ENCODE measurements around the gene OR8D2.

Gene OR8D2

DNA sequence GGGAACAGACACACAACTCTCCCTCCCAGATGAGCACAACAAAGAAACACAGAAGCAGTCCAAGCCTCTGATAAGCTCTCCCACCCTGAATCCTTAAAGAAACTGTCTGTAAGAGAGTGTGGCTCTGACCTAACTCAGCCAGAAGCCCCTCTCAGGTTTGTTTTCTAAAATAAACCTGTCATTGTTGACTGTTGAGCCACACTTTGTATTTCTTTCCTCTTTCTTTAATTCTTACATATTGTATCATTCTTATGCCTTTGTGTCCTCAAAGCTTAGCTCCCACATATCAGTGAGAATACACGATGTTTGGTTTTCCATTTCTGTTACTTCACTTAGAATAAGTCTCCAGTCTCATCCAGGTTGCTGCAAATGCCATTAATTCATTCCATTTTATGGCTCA, 7.8 kb upstream of the OR8D2 start:
- 91% methylated on average over 1 of the region's 1 CpG for WGBS

DNA sequence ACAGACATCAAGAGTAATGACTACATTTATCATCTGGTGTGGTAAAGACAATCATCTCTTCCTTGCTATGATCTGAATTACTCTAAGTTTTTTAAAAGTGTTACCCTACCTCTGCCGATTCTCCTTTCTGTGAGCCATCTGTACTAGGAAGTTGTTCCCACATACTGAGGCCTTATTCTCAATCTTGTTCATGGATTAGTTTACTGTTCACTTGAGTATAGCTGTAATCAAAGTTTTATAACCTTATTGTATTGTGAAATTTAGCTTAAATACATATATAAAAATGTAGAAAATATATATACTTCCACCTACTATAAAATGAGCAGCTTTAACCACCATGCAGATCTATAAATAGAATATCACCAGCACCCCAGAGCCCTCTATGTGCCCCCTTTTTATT, 2.4 kb upstream of the OR8D2 start:
- H3K36me3 ChIP-seq (ENCODE audit: control insufficient read depth in 1 of 2, insufficient read depth in 2 of 2, low read depth in 1 of 2, low read length in 2 of 2) = no peaks in the 10 kb centered on the region
- H3K18ac ChIP-seq (ENCODE audit: low read depth in 1 of 2, low read length in 2 of 2) = no peak overlapping the region

More for the DNA sequence above, 7.8 kb upstream of the OR8D2 start:
- H4K8ac ChIP-seq (ENCODE audit: low read length) = no peak overlapping the region
- H3K9ac ChIP-seq (ENCODE audit: low read length) = no peak overlapping the region
- H3K18ac ChIP-seq (ENCODE audit: low read depth in 1 of 2, low read length in 2 of 2) = no peak overlapping the region
- DNase-seq = no peak
- no peak overlapping the region for H3K27ac ChIP-seq (ENCODE audit: low read length, poor library complexity, severe bottlenecking)
- no peak overlapping the region for H4K91ac ChIP-seq (ENCODE audit: low read length)
- no peak overlapping the region for H3K4ac ChIP-seq (ENCODE audit: low read depth in 1 of 2, low read length in 2 of 2)
- H3K4me3 ChIP-seq (ENCODE audit: insufficient read depth in 1 of 2, low read depth in 1 of 2, low read length in 2 of 2) = no peak overlapping the region
- H2BK120ac ChIP-seq (ENCODE audit: low read depth, low read length) = no peak overlapping the region
- H3K36me3 ChIP-seq (ENCODE audit: control insufficient read depth in 1 of 2, insufficient read depth in 2 of 2, low read depth in 1 of 2, low read length in 2 of 2) = no peaks in the 10 kb centered on the region
- no peak overlapping the region for H2BK5ac ChIP-seq (ENCODE audit: low read depth, low read length, poor library complexity, severe bottlenecking)
- H2BK12ac ChIP-seq (ENCODE audit: low read length in 2 of 2) = no peak overlapping the region
- no peak overlapping the region for H2BK15ac ChIP-seq (ENCODE audit: low read depth, poor library complexity, severe bottlenecking)
- peaks cover 0 to 16% of the 10 kb centered on the region in 2 experiments for H3K27me3 ChIP-seq (ENCODE audit: control insufficient read depth in 1 of 2, insufficient read depth in 1 of 2, low read length in 2 of 2)
- no peak overlapping the region for H3K4me2 ChIP-seq (ENCODE audit: low read length, poor library complexity, severe bottlenecking)
- no peak overlapping the region for H3K23ac ChIP-seq (ENCODE audit: low read length in 2 of 2)
- H2AK5ac ChIP-seq (ENCODE audit: low read length, severe bottlenecking) = no peak overlapping the region
- no peaks in the 10 kb centered on the region for H3K9me3 ChIP-seq (ENCODE audit: control insufficient read depth, low read length)
- H3K79me1 ChIP-seq (replicated peaks; ENCODE audit: low read length, poor library complexity, severe bottlenecking) = no peaks in the 10 kb centered on the region
- H3K4me1 ChIP-seq (ENCODE audit: control insufficient read depth, insufficient read depth, low read depth, low read length) = no peaks in the 10 kb centered on the region
- H2AFZ ChIP-seq (ENCODE audit: low read depth, low read length) = no peak overlapping the region
- no peak overlapping the region for H3K14ac ChIP-seq (ENCODE audit: low read length in 2 of 2)

DNA sequence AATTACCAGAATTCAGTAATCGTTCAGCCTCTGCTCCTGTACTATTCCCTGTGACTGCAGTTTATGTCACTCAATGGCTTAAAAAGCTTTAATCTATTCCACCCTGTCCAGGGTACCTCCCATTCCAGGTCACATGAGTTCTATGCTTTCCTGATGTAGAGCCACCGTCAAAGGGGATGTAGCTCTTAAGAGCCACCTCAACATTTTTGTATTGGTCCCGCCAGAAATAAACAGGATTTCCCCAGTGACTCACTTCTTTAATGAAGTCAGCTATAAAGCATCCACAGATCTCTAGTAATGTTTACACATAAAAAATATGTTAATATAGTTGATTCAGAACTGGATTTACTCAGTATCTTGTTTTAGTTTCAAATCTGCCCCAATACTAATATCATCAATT, 4.9 kb downstream of the OR8D2 start:
- H3K36me3 ChIP-seq (ENCODE audit: control insufficient read depth in 1 of 2, insufficient read depth in 2 of 2, low read depth in 1 of 2, low read length in 2 of 2) = no peaks in the 10 kb centered on the region
- H2BK12ac ChIP-seq (ENCODE audit: low read length in 2 of 2) = no peak overlapping the region
- no peak overlapping the region for H3K9ac ChIP-seq (ENCODE audit: low read length)
- H3K4me1 ChIP-seq (ENCODE audit: control insufficient read depth, insufficient read depth, low read depth, low read length) = no peaks in the 10 kb centered on the region
- peak; percentile 77 for DNase-seq
- no peaks in the 10 kb centered on the region for H3K79me1 ChIP-seq (replicated peaks; ENCODE audit: low read length, poor library complexity, severe bottlenecking)
- H4K8ac ChIP-seq (ENCODE audit: low read length) = no peak overlapping the region
- H3K23ac ChIP-seq (ENCODE audit: low read length in 2 of 2) = no peak overlapping the region
- no peak overlapping the region for H3K4ac ChIP-seq (ENCODE audit: low read depth in 1 of 2, low read length in 2 of 2)
- no peak overlapping the region for H3K27ac ChIP-seq (ENCODE audit: low read length, poor library complexity, severe bottlenecking)
- 45% methylated on average over 2 of the region's 3 CpGs for WGBS
- no peak overlapping the region for H2BK120ac ChIP-seq (ENCODE audit: low read depth, low read length)
- no peak overlapping the region for H2BK5ac ChIP-seq (ENCODE audit: low read depth, low read length, poor library complexity, severe bottlenecking)
- H3K4me2 ChIP-seq (ENCODE audit: low read length, poor library complexity, severe bottlenecking) = no peak overlapping the region
- no peak overlapping the region for H2BK15ac ChIP-seq (ENCODE audit: low read depth, poor library complexity, severe bottlenecking)
- H2AK5ac ChIP-seq (ENCODE audit: low read length, severe bottlenecking) = no peak overlapping the region
- no peak overlapping the region for H3K14ac ChIP-seq (ENCODE audit: low read length in 2 of 2)
- no peak overlapping the region for H3K18ac ChIP-seq (ENCODE audit: low read depth in 1 of 2, low read length in 2 of 2)
- H3K9me3 ChIP-seq (ENCODE audit: control insufficient read depth, low read length) = no peaks in the 10 kb centered on the region
- H3K4me3 ChIP-seq (ENCODE audit: insufficient read depth in 1 of 2, low read depth in 1 of 2, low read length in 2 of 2) = no peak overlapping the region
- no peak overlapping the region for H4K91ac ChIP-seq (ENCODE audit: low read length)
- H2AFZ ChIP-seq (ENCODE audit: low read depth, low read length) = no peak overlapping the region
- no peaks in the 10 kb centered on the region for H3K27me3 ChIP-seq (ENCODE audit: control insufficient read depth in 1 of 2, insufficient read depth in 1 of 2, low read length in 2 of 2)

More for the DNA sequence above, 2.4 kb upstream of the OR8D2 start:
- Histone ChIP-seq H2BK5ac (ENCODE audit: low read depth, low read length, poor library complexity, severe bottlenecking) (no peak overlapping the region), H2BK12ac (ENCODE audit: low read length in 2 of 2) (no peak overlapping the region), H2BK15ac (ENCODE audit: low read depth, poor library complexity, severe bottlenecking) (no peak overlapping the region), H3K79me1 (replicated peaks; ENCODE audit: low read length, poor library complexity, severe bottlenecking) (no peaks in the 10 kb centered on the region), H3K4me3 (ENCODE audit: insufficient read depth in 1 of 2, low read depth in 1 of 2, low read length in 2 of 2) (no peak overlapping the region), H2BK120ac (ENCODE audit: low read depth, low read length) (no peak overlapping the region), H2AK5ac (ENCODE audit: low read length, severe bottlenecking) (no peak overlapping the region), H2AFZ (ENCODE audit: low read depth, low read length) (no peak overlapping the region), H4K91ac (ENCODE audit: low read length) (no peak overlapping the region), H3K27me3 (ENCODE audit: control insufficient read depth in 1 of 2, insufficient read depth in 1 of 2, low read length in 2 of 2) (peaks cover 0 to 3% of the 10 kb centered on the region in 2 experiments), H3K23ac (ENCODE audit: low read length in 2 of 2) (no peak overlapping the region), H3K14ac (ENCODE audit: low read length in 2 of 2) (no peak overlapping the region), H3K27ac (ENCODE audit: low read length, poor library complexity, severe bottlenecking) (no peak overlapping the region), H3K4ac (ENCODE audit: low read depth in 1 of 2, low read length in 2 of 2) (no peak overlapping the region), H3K4me1 (ENCODE audit: control insufficient read depth, insufficient read depth, low read depth, low read length) (no peaks in the 10 kb centered on the region), H3K9ac (ENCODE audit: low read length) (no peak overlapping the region), H4K8ac (ENCODE audit: low read length) (no peak overlapping the region), H3K4me2 (ENCODE audit: low read length, poor library complexity, severe bottlenecking) (no peak overlapping the region), H3K9me3 (ENCODE audit: control insufficient read depth, low read length) (no peaks in the 10 kb centered on the region)
- WGBS = no CpG with 5 or more reads among the region's 1 CpG
- DNase-seq = no peak

DNA sequence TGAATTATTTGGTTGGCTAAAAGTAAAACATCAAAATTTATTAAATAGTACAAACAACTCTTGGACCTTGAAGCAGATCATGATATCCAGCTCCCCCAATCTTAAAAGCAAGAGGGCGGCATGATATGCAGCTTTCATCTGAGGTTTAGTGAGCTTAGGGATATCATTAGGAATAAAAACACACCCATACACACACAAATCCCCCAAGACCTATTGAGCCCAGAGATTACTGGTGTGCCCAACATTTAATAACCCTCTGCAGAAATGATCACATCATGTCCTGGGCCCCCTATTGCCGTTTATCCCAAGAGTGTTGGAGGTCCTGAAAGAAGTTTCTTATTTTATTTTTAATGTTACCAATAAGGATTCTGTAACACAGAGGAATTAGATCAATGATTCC, 6.1 kb downstream of the OR8D2 start, which contains the start of gene OR8D1:
TSS of gene OR8D1 (minus strand) at position 101 of the 400 bp plus-strand sequence. CDS start 3,183 bp downstream, outside the sequence.
- no peak for DNase-seq
- H2BK5ac ChIP-seq (ENCODE audit: low read depth, low read length, poor library complexity, severe bottlenecking) = no peak within 1 kb of the TSS
- H2AFZ ChIP-seq (ENCODE audit: low read depth, low read length) = no peak within 1 kb of the TSS
- H3K14ac ChIP-seq (ENCODE audit: low read length in 2 of 2) = no peak within 1 kb of the TSS
- H3K18ac ChIP-seq (ENCODE audit: low read depth in 1 of 2, low read length in 2 of 2) = peak within 1 kb of the TSS in 1 of 2 experiments; percentile 34
- H2BK120ac ChIP-seq (ENCODE audit: low read depth, low read length) = no peak within 1 kb of the TSS
- no peak within 1 kb of the TSS for H4K91ac ChIP-seq (ENCODE audit: low read length)
- no peak within 1 kb of the TSS for H4K8ac ChIP-seq (ENCODE audit: low read length)
- H3K4ac ChIP-seq (ENCODE audit: low read depth in 1 of 2, low read length in 2 of 2) = no peak within 1 kb of the TSS
- no peaks in the 10 kb centered on the region for H3K36me3 ChIP-seq (ENCODE audit: control insufficient read depth in 1 of 2, insufficient read depth in 2 of 2, low read depth in 1 of 2, low read length in 2 of 2)
- H3K4me2 ChIP-seq (ENCODE audit: low read length, poor library complexity, severe bottlenecking) = no peak within 1 kb of the TSS
- no peaks in the 10 kb centered on the region for H3K4me1 ChIP-seq (ENCODE audit: control insufficient read depth, insufficient read depth, low read depth, low read length)
- WGBS = 100% methylated on average over 1 of the region's 2 CpGs
- no peak within 1 kb of the TSS for H3K4me3 ChIP-seq (ENCODE audit: insufficient read depth in 1 of 2, low read depth in 1 of 2, low read length in 2 of 2)
- no peak within 1 kb of the TSS for H2AK5ac ChIP-seq (ENCODE audit: low read length, severe bottlenecking)
- no peaks in the 10 kb centered on the region for H3K9me3 ChIP-seq (ENCODE audit: control insufficient read depth, low read length)
- H3K23ac ChIP-seq (ENCODE audit: low read length in 2 of 2) = no peak within 1 kb of the TSS
- H2BK12ac ChIP-seq (ENCODE audit: low read length in 2 of 2) = no peak within 1 kb of the TSS
- no peaks in the 10 kb centered on the region for H3K27me3 ChIP-seq (ENCODE audit: control insufficient read depth in 1 of 2, insufficient read depth in 1 of 2, low read length in 2 of 2)
- no peak within 1 kb of the TSS for H2BK15ac ChIP-seq (ENCODE audit: low read depth, poor library complexity, severe bottlenecking)
- H3K9ac ChIP-seq (ENCODE audit: low read length) = no peak within 1 kb of the TSS
- H3K79me1 ChIP-seq (replicated peaks; ENCODE audit: low read length, poor library complexity, severe bottlenecking) = no peaks in the 10 kb centered on the region
- no peak within 1 kb of the TSS for H3K27ac ChIP-seq (ENCODE audit: low read length, poor library complexity, severe bottlenecking)

Data from mesenchymal stem cell (in vitro differentiated cells and primary cell).